PC-9 (cell line): ENCODE measurements around the gene TAF4B. TPM values are rescaled to one million over a fixed set of nuclear protein-coding genes. Genes with fewer than 3 reads are reported as not detected.

Source experiments
- BruUV-seq: library from RNA; stranded (reverse); fragments of 400-500 nt; replicated peaks from 2 replicates; lab custom pipeline; 2021; lab: Mats Ljungman, UMichigan
- CTCF ChIA-PET: fragments of 300-600 bp; sonication (Branson Sonifier 250); formaldehyde crosslinking; loops from one replicate; lab custom pipeline; 2022; ENCODE audit warnings: antibody characterized with exemption; lab: Charles Lee
- POLR2A ChIA-PET: fragments of 300-600 bp; sonication (Branson Sonifier 250); formaldehyde crosslinking; loops from one replicate; lab custom pipeline; 2022; ENCODE audit warnings: antibody characterized with exemption; ENCODE audit not compliant: unreplicated experiment; lab: Charles Lee
- DNase-seq, 2 experiments: peaks; one replicate each; pipeline versions ENCODE4 v3.0.0 to v3.0.0-alpha.2; 2015 to 2022; ENCODE audit warnings: mixed read lengths in 1 of 2
- H2AFZ ChIP-seq: fragments of 200-600 bp; sonication (generic); 2 replicates; pipeline ENCODE4 v1.8.1; 2017; ENCODE audit warnings: antibody characterized with exemption
- H3F3A ChIP-seq: fragments of 200-600 bp; sonication (generic); 2 replicates; pipeline ENCODE4 v1.8.1; 2017; ENCODE audit warnings: antibody characterized with exemption, mild to moderate bottlenecking, low read depth; ENCODE audit not compliant: insufficient read depth
- H3K27ac ChIP-seq: fragments of 200-600 bp; sonication (generic); 2 replicates; pipeline ENCODE4 v1.6.1; 2016; ENCODE audit warnings: mixed run types
- H3K27me3 ChIP-seq: fragments of 200-600 bp; sonication (generic); 2 replicates; pipeline ENCODE4 v1.6.1; 2016; ENCODE audit warnings: low read depth, mixed run types; ENCODE audit not compliant: insufficient read depth
- H3K36me3 ChIP-seq: fragments of 200-600 bp; sonication (generic); 2 replicates; pipeline ENCODE4 v1.6.1; 2016; ENCODE audit warnings: low read depth, mixed run types
- H3K4me1 ChIP-seq: fragments of 200-600 bp; sonication (generic); replicated peaks from 2 replicates; pipeline ENCODE4 v1.6.1; 2016; ENCODE audit warnings: mixed run types; ENCODE audit not compliant: insufficient read depth
- H3K4me2 ChIP-seq: fragments of 200-600 bp; sonication (generic); 2 replicates; pipeline ENCODE4 v1.6.1; 2017; ENCODE audit warnings: mixed run types
- H3K4me3 ChIP-seq: fragments of 200-600 bp; sonication (generic); 2 replicates; pipeline ENCODE4 v1.6.1; 2016; ENCODE audit warnings: mixed run types
- H3K79me2 ChIP-seq: fragments of 200-600 bp; sonication (generic); 2 replicates; pipeline ENCODE4 v1.6.1; 2017; ENCODE audit warnings: low read depth, mixed run types
- H3K9me2 ChIP-seq: fragments of 200-600 bp; sonication (generic); 2 replicates; pipeline ENCODE4 v1.8.1; 2017; ENCODE audit warnings: mild to moderate bottlenecking; ENCODE audit not compliant: insufficient read depth
- H3K9me3 ChIP-seq: fragments of 200-600 bp; sonication (generic); 2 replicates; pipeline ENCODE4 v1.8.1; 2016; ENCODE audit warnings: low read depth; ENCODE audit not compliant: insufficient read depth
- H4K20me1 ChIP-seq: fragments of 200-600 bp; sonication (generic); 2 replicates; pipeline ENCODE4 v1.8.1; 2017; ENCODE audit not compliant: insufficient read depth
- EZH2 ChIP-seq: fragments of 200-600 bp; sonication (generic); IDR thresholded peaks from 2 replicates; pipeline ENCODE4 v1.8.0; 2017; ENCODE audit warnings: antibody characterized with exemption, low read depth
- intact Hi-C: fragments of 100-400 bp; cut with micrococcal nuclease; formaldehyde crosslinking; loops from one replicate; pipeline ENCODE4 v1.10.0; 2022; ENCODE audit not compliant: unreplicated experiment
- total RNA-seq: library from RNA; stranded (reverse); gene quantifications from 2 replicates; pipeline ENCODE4 v1.2.3, GENCODE V29; 2021
- TF ChIP-seq, protein P1 (sequence below): fragments of 200-600 bp; sonication (generic); conservative IDR thresholded peaks from 2 replicates; pipeline ENCODE4 v1.6.1; 2017; ENCODE audit warnings: mixed run types, antibody characterized with exemption, mild to moderate bottlenecking, moderate library complexity

TAF4B gene
- total RNA-seq, 1 experiment from 2014 or later = 2.8 TPM

DNA sequence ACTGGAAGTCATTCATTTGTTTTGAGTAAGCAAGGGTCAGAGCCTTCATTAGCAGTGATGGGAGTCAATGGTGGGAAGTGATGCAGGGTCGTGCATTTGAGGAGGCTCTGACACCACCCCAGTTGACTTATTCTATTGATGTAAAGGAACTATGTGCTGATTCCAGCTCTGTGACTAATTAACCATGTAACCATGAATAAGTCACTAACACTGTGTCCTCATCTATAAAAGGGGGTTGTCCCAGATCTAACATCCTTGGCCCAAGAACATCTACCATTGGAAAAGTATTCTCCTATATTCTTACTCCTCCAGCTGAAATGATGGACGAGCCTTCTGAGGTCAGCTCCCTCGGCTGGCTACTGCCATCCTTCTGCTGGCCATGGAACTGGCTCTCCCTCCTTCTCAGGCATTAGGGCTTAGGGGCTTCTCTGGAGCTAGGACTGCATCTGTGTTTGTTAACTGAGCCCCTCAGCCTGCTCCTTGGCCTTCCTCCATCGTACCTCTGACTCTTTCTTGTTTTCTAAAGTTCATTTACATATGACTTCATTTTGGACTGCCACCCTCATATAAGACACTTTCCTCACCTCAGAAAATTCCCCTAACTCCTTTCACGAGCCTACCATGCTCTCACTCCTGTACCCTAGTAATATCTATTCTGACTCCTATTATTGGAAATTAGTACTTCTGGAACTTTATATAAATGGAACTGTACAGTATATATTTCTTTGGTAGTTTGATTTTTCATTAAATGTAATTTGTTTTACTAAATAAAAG is 206.6 kb downstream of the TAF4B start:
- intact Hi-C loops = no loop called here

DNA sequence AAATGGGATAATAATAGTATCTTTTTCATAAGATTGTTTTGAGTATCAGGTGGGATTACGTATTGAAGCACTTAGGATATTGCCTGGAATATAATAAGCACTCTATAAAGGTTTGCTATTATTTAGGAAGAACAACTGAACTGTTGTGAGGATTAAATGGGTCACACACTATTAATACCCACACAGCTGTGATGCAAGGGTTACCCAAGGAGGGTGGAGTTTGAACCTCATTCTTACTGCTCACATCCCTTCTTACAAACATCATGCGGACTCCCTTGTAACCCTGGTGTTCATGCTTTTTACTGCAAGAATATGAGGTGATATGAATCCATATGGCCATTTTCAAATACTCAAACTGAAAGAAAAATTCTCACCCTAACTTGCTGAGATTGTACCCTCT is 208.6 kb downstream of the TAF4B start:
- intact Hi-C loops = no loop called here
- Histone ChIP-seq H3K27me3 (no peaks in the 10 kb centered on the region), H3K4me2 (peak overlapping the region; percentile 71; the same call in 1 of the 2 replicates), H3K9me2 (no peaks in the 10 kb centered on the region), H3K27ac (no peak overlapping the region), H3K4me3 (no peak overlapping the region), H3F3A (peaks cover 12% of the 10 kb centered on the region; the same call in 1 of the 2 replicates), H2AFZ (no peak overlapping the region), H3K9me3 (no peaks in the 10 kb centered on the region), H3K36me3 (no peaks in the 10 kb centered on the region), H4K20me1 (no peaks in the 10 kb centered on the region), H3K4me1 (peaks cover 26% of the 10 kb centered on the region), H3K79me2 (no peaks in the 10 kb centered on the region)
- TF ChIP-seq, protein P1, sequence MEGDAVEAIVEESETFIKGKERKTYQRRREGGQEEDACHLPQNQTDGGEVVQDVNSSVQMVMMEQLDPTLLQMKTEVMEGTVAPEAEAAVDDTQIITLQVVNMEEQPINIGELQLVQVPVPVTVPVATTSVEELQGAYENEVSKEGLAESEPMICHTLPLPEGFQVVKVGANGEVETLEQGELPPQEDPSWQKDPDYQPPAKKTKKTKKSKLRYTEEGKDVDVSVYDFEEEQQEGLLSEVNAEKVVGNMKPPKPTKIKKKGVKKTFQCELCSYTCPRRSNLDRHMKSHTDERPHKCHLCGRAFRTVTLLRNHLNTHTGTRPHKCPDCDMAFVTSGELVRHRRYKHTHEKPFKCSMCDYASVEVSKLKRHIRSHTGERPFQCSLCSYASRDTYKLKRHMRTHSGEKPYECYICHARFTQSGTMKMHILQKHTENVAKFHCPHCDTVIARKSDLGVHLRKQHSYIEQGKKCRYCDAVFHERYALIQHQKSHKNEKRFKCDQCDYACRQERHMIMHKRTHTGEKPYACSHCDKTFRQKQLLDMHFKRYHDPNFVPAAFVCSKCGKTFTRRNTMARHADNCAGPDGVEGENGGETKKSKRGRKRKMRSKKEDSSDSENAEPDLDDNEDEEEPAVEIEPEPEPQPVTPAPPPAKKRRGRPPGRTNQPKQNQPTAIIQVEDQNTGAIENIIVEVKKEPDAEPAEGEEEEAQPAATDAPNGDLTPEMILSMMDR = no peak
- no peak for TF ChIP-seq EZH2
- no TSS peak for BruUV-seq
- no peak for DNase-seq
- ChIA-PET POLR2A (no interaction called here), CTCF (no interaction called here)

More for the DNA sequence above, 206.6 kb downstream of the TAF4B start:
- POLR2A ChIA-PET = no interaction called here
- H3K79me2 ChIP-seq = no peaks in the 10 kb centered on the region
- no peak overlapping the region for H3K4me3 ChIP-seq
- no peak for DNase-seq
- no peaks in the 10 kb centered on the region for H3K9me2 ChIP-seq
- TF ChIP-seq EZH2 = no peak
- TF ChIP-seq, protein P1 = no peak
- peaks cover 12% of the 10 kb centered on the region; the same call in 1 of the 2 replicates for H3F3A ChIP-seq
- peaks cover 26% of the 10 kb centered on the region for H3K4me1 ChIP-seq
- H3K9me3 ChIP-seq = no peaks in the 10 kb centered on the region
- H4K20me1 ChIP-seq = no peaks in the 10 kb centered on the region
- H3K27ac ChIP-seq = no peak overlapping the region
- H3K27me3 ChIP-seq = no peaks in the 10 kb centered on the region
- no peak overlapping the region for H2AFZ ChIP-seq
- H3K4me2 ChIP-seq = no peak overlapping the region
- no peaks in the 10 kb centered on the region for H3K36me3 ChIP-seq
- CTCF ChIA-PET = no interaction called here
- BruUV-seq = no TSS peak

DNA sequence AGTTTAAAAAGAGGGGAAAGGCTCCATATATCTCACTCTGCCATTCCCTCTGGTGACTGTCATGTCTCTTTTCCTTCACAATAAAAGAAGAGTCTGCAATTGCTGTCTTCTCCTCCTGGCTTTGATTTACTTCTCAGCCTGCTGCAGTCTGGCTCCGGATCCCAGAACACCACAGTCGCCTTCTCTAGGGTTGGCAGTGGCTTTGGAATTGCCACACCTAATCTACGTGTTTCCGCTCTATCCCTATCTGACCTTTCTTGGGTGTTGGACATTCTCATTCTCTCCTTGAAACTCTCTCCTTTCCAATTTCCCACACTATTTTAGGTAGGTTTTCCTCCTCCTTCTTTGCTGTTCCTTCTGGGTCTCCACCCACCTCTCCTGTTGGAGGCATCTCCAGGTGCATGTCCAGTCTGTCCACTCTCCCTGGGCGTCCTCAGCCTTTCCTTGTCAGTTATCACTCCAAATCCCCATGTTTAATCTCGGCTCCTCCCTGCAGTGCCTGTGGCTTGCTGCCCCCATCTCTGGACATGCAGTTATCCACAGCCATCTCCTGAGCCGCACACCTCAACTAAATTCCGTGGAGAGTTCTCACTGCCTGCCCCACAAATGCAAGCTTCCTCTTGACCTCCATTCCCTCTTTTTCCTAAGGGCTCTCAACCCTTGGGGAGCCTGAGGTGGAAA is 209.3 kb downstream of the TAF4B start:
- H4K20me1 ChIP-seq = no peaks in the 10 kb centered on the region
- peak overlapping the region; percentile 71 for H3K4me2 ChIP-seq
- peaks cover 26% of the 10 kb centered on the region for H3K4me1 ChIP-seq
- intact Hi-C loops = loop anchor here (2.0 kb wide), 2 partner anchors 45 to 113 kb away; partner anchors contain the start of gene KCTD1
- no peaks in the 10 kb centered on the region for H3K79me2 ChIP-seq
- no peaks in the 10 kb centered on the region for H3K27me3 ChIP-seq
- H3K4me3 ChIP-seq = peak overlapping the region; percentile 37; the same call in 1 of the 2 replicates
- no peak for TF ChIP-seq EZH2
- TF ChIP-seq, protein P1 = no peak
- no TSS peak for BruUV-seq
- no peaks in the 10 kb centered on the region for H3K9me2 ChIP-seq
- H2AFZ ChIP-seq = no peak overlapping the region
- no peaks in the 10 kb centered on the region for H3K9me3 ChIP-seq
- H3K36me3 ChIP-seq = no peaks in the 10 kb centered on the region
- H3K27ac ChIP-seq = peak overlapping the region; percentile 85
- CTCF ChIA-PET = no interaction called here
- POLR2A ChIA-PET = interaction anchor here (0.7 kb wide), 1 partner anchor 128 kb away, joined by 4 read pairs; no protein-coding TSS in a partner anchor
- peaks cover 12% of the 10 kb centered on the region; the same call in 1 of the 2 replicates for H3F3A ChIP-seq
- no peak for DNase-seq
